GM06990 (cell line): ENCODE data around the gene CRYAA.

Experiments used
- DNase-seq: peaks from one replicate; pipeline ENCODE4 v3.0.0-alpha.2; 2011; ENCODE audit not compliant: insufficient read length; ENCODE audit errors: extremely low read depth
- H3K27me3 ChIP-seq: replicated peaks from 2 replicates; pipeline ENCODE4 v1.6.0; 2011; ENCODE audit warnings: low read length; ENCODE audit not compliant: control insufficient read depth, insufficient read depth
- H3K36me3 ChIP-seq: 2 replicates; pipeline ENCODE4 v1.5.1; 2011; ENCODE audit warnings: low read length; ENCODE audit not compliant: control insufficient read depth, insufficient read depth
- H3K4me3 ChIP-seq: replicated peaks from 2 replicates; pipeline ENCODE4 v1.5.1; 2011; ENCODE audit warnings: low read depth, mild to moderate bottlenecking, control low read depth, low read length
- CTCF ChIP-seq: IDR thresholded peaks from 2 replicates; pipeline ENCODE4 v1.5.1; 2011; ENCODE audit warnings: low read length, control low read depth, mild to moderate bottlenecking, inconsistent platforms; ENCODE audit not compliant: insufficient read depth, poor library complexity, severe bottlenecking

CRYAA gene

GRCh38 chr21:43208561-43209332 lies 39.9 kb downstream of the CRYAA start:
- no peak for DNase-seq
- TF ChIP-seq CTCF = no peak
- H3K27me3 ChIP-seq = no peaks in the 10 kb centered on the region; the same call in 1 of the 2 replicates
- H3K36me3 ChIP-seq = no peaks in the 10 kb centered on the region
- H3K4me3 ChIP-seq = no peak overlapping the region

- H3K4me3 ChIP-seq = no peak overlapping the region
- TF ChIP-seq CTCF = no peak
- DNase-seq = no peak
- H3K27me3 ChIP-seq = no peaks in the 10 kb centered on the region; the same call in 1 of the 2 replicates
- H3K36me3 ChIP-seq = no peaks in the 10 kb centered on the region
Observed at GRCh38 chr21:43209575-43210453, 41.0 kb downstream of the CRYAA start.

DNA sequence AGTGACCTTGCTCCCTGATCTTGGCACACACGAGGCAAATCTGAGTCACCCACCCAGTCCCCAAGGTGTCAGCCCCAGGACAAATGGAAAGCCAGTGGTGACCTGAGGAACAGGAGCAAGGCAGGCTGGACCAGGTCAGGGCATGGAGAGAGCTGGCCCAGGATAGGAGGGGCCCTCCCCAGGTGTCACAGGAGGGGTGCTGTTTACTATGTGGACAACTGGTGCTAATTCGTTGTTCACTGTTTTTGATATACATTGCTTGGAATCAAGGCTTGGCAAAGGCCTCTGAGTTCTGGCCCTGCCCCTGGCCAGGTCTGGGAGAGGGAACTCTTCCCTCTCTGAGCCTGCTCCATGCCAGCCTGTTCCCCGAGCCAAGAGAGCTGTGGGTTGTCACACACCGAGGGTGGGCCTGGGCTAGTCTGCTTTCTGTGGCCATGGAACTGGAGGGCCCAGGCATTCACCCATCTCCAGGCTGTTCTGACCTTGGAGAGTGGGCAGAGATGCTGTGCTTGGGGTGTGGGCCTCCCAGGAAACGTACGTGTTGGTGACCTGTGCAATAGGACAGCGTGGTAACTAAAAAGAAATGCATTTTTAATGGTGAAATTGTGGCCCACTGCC lies 41.8 kb downstream of the CRYAA start:
- TF ChIP-seq CTCF = no peak
- Histone ChIP-seq H3K27me3 (no peaks in the 10 kb centered on the region; the same call in 1 of the 2 replicates), H3K36me3 (no peaks in the 10 kb centered on the region), H3K4me3 (no peak overlapping the region)
- DNase-seq = no peak

- no peak for TF ChIP-seq CTCF
- DNase-seq = no peak
- Histone ChIP-seq H3K27me3 (no peaks in the 10 kb centered on the region; the same call in 1 of the 2 replicates), H3K36me3 (no peaks in the 10 kb centered on the region), H3K4me3 (no peak overlapping the region)
Observed at GRCh38 chr21:43211072-43211759, 42.4 kb downstream of the CRYAA start.

GRCh38 chr21:43211760-43212115 lies 42.9 kb downstream of the CRYAA start:
- no peak for DNase-seq
- Histone ChIP-seq H3K4me3 (no peak overlapping the region), H3K27me3 (no peaks in the 10 kb centered on the region; the same call in 1 of the 2 replicates), H3K36me3 (no peaks in the 10 kb centered on the region)
- TF ChIP-seq CTCF = no peak
